H54 (cell line): ENCODE measurements around the gene LINC00305.

Source experiments
- DNase-seq: peaks from one replicate; pipeline ENCODE4 v3.0.0; 2011; ENCODE audit warnings: low spot score, mixed read lengths; ENCODE audit not compliant: insufficient read length
- FAIRE-seq: peaks from 3 replicates; lab custom pipeline; 2011; peaks lifted over from hg19 to GRCh38; lab: Jason Lieb, UNC
- POLR2A ChIP-seq: IDR thresholded peaks from 2 replicates; pipeline ENCODE4 v1.6.1; 2011; ENCODE audit warnings: low read depth, mild to moderate bottlenecking, low read length

LINC00305 gene

DNA sequence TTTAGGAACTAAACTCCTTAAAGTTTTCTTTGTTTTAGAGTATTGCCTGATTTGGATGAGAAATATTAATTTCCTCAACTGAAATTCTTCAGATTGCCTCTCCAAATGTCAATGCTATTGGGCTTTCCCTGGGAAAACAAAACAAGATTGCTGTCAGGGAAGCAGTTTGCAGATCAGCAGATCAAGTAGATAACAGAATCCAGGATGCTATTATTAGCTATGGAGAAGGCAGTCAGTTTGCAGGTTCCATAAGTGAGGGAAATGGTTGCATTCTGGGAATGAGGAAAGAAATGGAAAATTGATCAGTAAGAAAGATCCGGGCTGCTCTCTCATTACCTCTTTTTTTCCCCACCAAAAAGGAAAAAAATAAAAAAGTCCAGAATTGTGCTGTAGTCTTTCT lies 11.0 kb downstream of the LINC00305 start:
- TF ChIP-seq POLR2A = no peak
- FAIRE-seq = no peak
- no peak for DNase-seq

DNA sequence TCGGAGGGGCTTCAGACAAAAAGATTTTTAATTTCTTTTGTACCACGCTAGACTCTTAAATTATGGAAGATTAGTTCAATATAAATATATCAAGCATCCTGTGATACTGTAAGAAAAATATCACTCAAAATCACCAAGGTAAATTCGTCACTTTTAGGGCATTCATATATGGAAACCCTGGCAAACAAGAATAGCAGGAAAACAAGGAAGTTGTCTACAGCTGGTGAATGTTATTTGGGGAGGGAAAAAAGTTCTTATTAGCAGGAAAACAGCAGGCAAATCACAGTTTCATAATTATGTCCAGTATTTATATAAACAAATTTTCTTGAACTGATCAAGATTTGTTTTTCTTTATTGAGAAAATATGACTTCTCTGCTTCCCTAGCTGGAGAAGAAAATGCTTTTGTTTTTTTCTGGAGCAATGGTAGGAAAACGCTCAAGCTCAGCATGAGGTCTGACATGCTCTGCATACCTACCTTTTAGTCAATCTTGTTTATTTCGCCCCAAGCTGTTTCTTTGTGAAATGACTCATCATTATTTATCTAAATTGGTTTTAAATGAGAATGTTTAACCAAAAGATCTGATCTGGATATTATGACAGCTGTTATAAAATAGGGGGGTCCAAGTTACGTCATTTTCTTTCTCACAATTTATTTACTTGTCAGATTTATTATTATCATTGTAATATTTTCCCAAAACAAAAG lies 14.7 kb downstream of the LINC00305 start:
- no peak for TF ChIP-seq POLR2A
- FAIRE-seq (no peak), DNase-seq (no peak)

DNA sequence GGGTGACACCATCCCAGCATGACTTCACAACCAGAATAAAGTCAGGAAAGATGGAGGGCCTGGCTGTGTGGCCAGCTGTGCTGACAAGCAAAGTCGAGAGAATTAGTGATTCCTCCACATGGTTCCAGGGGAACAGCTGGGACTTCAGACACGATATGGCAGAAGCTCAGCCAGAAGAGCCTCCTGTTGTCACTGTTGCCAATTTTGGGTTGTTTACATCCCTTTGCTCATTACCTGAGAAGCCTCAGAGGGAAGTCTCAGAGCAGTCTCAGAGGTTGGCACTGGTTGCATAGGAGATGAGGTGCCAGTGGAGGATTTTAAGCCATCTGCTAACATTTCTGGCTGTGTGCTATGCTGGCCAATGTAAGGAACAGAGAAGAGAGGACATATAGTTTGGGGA lies 16.0 kb downstream of the LINC00305 start:
- no peak for FAIRE-seq
- no peak for TF ChIP-seq POLR2A
- DNase-seq = no peak

DNA sequence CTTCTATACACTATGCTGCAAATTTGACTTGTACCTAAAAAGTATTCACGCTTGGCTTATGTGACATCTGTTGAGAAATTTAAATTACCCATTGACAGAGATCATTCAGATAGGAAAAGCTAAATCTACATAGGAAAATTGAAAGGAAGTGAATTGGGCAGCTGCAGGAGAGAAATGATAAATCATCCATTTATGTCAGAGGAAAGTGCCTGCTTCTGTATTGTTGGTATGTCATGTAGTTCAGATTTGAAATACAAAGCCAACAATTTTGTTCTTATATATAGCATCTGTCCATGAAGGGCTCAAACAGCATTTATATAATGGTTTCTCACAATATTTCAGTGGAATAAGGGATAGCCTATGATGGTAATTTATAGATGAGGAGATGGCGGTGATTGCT lies 17.6 kb downstream of the LINC00305 start:
- no peak for TF ChIP-seq POLR2A
- FAIRE-seq (no peak), DNase-seq (no peak)

- no peak for TF ChIP-seq POLR2A
- DNase-seq (no peak), FAIRE-seq (no peak)
Measured at GRCh38 chr18:64127172-64127571, 21.7 kb downstream of the LINC00305 start.

- FAIRE-seq = no peak
- no peak for TF ChIP-seq POLR2A
- no peak for DNase-seq
Measured at GRCh38 chr18:64119916-64120315, 29.0 kb downstream of the LINC00305 start.

DNA sequence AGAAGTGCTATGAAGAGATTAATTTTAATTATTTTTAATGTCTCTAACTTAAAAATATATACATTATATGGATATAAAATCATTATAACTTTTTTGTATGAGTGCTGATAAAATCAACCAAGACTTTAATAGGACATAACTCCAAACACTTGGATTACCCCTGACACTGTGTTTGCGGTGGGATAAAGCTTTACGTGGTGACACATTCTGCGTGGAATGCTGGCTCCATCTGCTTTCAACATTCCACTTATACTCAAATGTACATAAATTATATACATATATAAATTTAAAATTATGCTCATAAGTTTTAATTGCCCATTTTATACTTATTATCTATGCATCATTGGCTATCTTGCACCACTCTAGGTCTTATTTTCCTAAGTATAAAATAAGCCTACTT lies 30.5 kb downstream of the LINC00305 start:
- TF ChIP-seq POLR2A = no peak
- no peak for DNase-seq
- no peak for FAIRE-seq

DNA sequence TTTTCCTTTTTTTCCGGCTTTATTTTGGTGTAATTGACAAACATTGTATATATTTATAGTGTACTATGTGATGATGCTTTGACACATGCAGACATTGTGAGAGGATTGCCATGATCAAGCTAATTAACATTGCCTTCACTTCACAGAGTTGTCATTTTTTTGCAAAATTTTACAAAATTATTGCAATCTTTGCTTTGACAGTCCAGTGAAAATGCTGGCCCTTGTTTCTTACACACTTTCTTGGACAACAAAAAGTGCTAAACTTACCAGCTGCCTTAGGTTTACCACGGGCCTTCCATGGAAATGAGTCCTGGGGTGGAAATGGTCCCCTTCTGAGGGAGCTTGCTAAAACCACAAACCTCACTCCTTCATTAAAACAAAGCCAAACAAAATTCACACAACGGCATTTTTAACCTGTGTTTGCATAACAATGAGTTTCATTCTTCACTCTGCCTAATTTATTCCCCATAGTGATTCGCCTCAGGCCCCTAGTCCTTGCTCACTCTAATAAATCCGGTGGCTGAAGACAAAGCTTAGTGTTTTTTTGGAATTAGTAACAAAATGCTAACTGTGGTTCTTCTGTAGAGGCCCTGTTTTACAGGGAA lies 32.2 kb downstream of the LINC00305 start:
- no peak for TF ChIP-seq POLR2A
- FAIRE-seq = no peak
- no peak for DNase-seq

DNA sequence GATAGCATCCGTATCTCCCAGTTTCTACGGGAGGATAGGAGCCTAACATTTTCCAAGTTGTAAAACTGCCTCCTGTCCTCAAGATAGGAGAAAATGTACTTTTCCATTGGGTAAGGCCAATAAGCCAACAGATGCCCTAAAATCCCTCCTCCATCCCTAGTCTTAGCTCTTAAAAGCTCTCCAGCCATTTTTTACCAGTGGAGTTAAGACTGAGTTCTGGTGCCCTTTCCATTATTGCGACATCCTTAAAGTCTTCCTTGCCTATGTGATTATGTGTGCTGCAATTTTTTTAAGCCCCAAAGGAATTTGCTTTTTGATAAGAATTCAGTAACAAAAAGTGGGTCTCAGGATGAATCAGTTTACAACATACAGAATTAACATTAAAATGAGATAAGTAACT lies 33.0 kb downstream of the LINC00305 start:
- no peak for FAIRE-seq
- TF ChIP-seq POLR2A = no peak
- DNase-seq = no peak

- no peak for DNase-seq
- FAIRE-seq = no peak
- no peak for TF ChIP-seq POLR2A
Measured at GRCh38 chr18:64111950-64112349, 36.9 kb downstream of the LINC00305 start.

DNA sequence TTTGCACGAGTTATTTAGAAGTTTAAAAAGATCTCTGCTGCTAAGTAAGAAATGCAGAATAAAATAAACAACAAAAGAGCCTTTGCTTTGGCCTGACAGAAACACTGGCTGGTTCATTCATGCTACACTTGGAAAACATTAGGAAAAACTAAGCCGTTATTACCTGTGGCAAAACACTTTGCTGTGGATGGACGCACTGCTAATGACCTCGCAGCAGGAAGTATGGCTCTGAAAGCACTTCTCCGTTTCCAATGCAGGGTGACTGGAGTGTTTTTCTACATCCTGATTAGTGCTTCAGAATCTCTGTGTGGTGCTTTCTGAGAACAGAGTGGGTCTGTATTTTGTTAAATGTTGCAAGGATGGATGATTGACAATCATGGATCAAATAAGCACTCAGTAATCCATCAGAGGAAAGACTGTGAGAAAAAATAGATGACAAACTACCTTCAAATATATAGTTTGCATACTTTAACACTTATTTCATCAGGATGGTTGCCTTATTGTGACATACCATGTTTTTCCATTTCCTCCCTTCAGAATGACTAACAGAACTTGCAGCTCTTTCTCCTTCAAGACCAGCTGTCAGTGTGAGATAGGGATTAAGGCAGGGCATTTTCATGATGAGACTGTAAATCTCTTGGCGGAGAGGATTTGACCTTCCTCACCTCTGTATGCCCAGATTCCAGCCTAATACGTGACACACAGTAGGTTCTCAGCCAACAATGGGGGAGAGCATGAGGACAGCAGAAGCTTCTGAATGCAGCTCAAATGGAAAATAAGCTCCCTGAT lies 38.0 kb downstream of the LINC00305 start:
- no peak for TF ChIP-seq POLR2A
- no peak for FAIRE-seq
- no peak for DNase-seq

DNA sequence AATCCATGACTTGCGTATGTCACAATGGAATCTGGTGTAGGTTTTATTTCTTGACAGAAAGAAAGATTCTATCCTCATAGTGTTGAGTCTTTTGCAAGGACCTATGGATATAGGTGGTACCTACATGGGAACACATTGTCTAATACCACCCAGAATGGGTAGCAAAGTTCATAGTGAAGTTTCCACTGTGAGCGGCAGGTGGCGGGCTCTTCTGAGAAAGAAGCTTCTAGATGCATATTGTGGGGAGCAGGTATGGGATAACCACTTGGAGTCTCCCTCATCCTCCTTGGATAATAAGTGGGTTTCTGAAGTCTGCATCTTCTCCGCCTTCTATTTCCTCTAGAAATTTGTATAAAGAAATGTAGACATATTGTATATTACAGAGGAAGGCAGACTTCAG lies 44.9 kb downstream of the LINC00305 start:
- no peak for TF ChIP-seq POLR2A
- peak; percentile 0 for DNase-seq
- no peak for FAIRE-seq

DNA sequence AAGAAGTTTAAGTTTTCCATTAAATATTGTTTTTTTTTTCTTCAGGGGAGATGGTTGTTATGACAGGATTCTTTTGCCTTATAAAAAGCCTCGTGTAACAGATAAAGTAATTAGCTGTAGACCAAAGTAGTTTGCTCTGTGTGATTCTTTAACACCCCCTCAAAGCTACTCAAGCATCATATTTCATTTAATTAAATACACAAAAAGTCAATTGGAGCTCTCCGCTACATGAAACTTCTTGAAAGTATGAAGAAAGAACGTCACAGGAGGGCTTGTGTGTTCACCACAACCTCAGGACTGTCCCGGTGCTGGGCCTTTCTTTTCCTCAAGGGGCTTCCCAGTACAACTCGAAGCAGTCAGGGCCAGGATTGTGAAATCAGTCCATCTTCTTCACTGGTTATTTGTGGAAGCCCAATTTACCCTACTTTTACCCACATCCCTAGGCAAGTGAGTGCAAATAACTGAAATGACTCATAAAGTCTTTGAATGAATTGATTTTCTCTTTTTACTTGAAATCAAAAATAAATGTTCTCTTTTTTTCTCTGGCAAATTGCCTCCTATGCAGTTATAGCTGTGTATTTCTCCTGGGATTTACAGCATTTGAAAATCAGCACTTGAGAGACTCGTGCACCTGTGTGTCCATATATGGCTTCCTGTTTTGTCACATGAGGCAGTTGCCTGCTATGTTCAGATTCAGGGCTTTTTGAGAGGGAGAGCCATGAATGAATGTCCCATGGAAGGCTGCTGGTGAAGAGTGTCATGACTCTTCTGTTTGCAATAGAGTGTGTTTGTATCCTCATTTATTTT lies 48.6 kb downstream of the LINC00305 start:
- FAIRE-seq (no peak), DNase-seq (no peak)
- no peak for TF ChIP-seq POLR2A

- FAIRE-seq (no peak), DNase-seq (no peak)
- TF ChIP-seq POLR2A = no peak
Measured at GRCh38 chr18:64099244-64099643, 49.6 kb downstream of the LINC00305 start.
